ENCODE measurements around the gene TSPO.

TSPO gene

GRCh38 chr22:43207386-43207785 is 56.0 kb downstream of the TSPO start:
- no peak for TF ChIP-seq CTCF (IDR thresholded peaks at IDR 0.05; ENCODE audit: low read depth, low read length)
- H3K27me3 ChIP-seq: no peaks in the 10 kb centered on the region
- no peak for DNase-seq

GRCh38 chr22:43207849-43208702 is 56.7 kb downstream of the TSPO start:
- no peak for TF ChIP-seq CTCF (IDR thresholded peaks at IDR 0.05; ENCODE audit: low read depth, low read length)
- no peak for DNase-seq
- H3K4me3 ChIP-seq (ENCODE audit: low read depth, low read length): no peak overlapping the region
- no peaks in the 10 kb centered on the region for H3K9me3 ChIP-seq
- H3K36me3 ChIP-seq: no peaks in the 10 kb centered on the region
- H3K27me3 ChIP-seq: no peaks in the 10 kb centered on the region
- no peaks in the 10 kb centered on the region for H3K4me1 ChIP-seq

More at GRCh38 chr22:43207386-43207785, 56.0 kb downstream of the TSPO start:
- H3K9me3 ChIP-seq: no peaks in the 10 kb centered on the region
- no peaks in the 10 kb centered on the region for H3K4me1 ChIP-seq
- H3K36me3 ChIP-seq: no peaks in the 10 kb centered on the region
- no peak overlapping the region for H3K4me3 ChIP-seq (ENCODE audit: low read depth, low read length)

- H3K9me3 ChIP-seq: no peaks in the 10 kb centered on the region
- DNase-seq: no peak
- no peak for TF ChIP-seq CTCF (IDR thresholded peaks at IDR 0.05; ENCODE audit: low read depth, low read length)
- H3K4me1 ChIP-seq: no peaks in the 10 kb centered on the region
- H3K27me3 ChIP-seq: no peaks in the 10 kb centered on the region
- H3K4me3 ChIP-seq (ENCODE audit: low read depth, low read length): no peak overlapping the region
- H3K36me3 ChIP-seq: no peaks in the 10 kb centered on the region
Measured at GRCh38 chr22:43208703-43209522, 57.6 kb downstream of the TSPO start.

GRCh38 chr22:43209523-43209890 is 58.1 kb downstream of the TSPO start:
- Histone ChIP-seq H3K9me3 (no peaks in the 10 kb centered on the region), H3K4me3 (ENCODE audit: low read depth, low read length) (no peak overlapping the region), H3K27me3 (no peaks in the 10 kb centered on the region), H3K36me3 (no peaks in the 10 kb centered on the region), H3K4me1 (no peaks in the 10 kb centered on the region)
- no peak for DNase-seq
- no peak for TF ChIP-seq CTCF (IDR thresholded peaks at IDR 0.05; ENCODE audit: low read depth, low read length)

GRCh38 chr22:43209971-43210370 is 58.6 kb downstream of the TSPO start:
- H3K27me3 ChIP-seq: no peaks in the 10 kb centered on the region
- H3K4me3 ChIP-seq (ENCODE audit: low read depth, low read length): no peak overlapping the region
- no peaks in the 10 kb centered on the region for H3K9me3 ChIP-seq
- TF ChIP-seq CTCF (IDR thresholded peaks at IDR 0.05; ENCODE audit: low read depth, low read length): no peak
- no peak for DNase-seq
- H3K4me1 ChIP-seq: no peaks in the 10 kb centered on the region
- H3K36me3 ChIP-seq: no peaks in the 10 kb centered on the region
